ENCODE results near the gene PITPNM3.
"Not testable (repeated sequence)": the region's sequence is repeated elsewhere in the genome, so short reads cannot be mapped to it uniquely, and the experiment has no call there.

Gene PITPNM3

DNA sequence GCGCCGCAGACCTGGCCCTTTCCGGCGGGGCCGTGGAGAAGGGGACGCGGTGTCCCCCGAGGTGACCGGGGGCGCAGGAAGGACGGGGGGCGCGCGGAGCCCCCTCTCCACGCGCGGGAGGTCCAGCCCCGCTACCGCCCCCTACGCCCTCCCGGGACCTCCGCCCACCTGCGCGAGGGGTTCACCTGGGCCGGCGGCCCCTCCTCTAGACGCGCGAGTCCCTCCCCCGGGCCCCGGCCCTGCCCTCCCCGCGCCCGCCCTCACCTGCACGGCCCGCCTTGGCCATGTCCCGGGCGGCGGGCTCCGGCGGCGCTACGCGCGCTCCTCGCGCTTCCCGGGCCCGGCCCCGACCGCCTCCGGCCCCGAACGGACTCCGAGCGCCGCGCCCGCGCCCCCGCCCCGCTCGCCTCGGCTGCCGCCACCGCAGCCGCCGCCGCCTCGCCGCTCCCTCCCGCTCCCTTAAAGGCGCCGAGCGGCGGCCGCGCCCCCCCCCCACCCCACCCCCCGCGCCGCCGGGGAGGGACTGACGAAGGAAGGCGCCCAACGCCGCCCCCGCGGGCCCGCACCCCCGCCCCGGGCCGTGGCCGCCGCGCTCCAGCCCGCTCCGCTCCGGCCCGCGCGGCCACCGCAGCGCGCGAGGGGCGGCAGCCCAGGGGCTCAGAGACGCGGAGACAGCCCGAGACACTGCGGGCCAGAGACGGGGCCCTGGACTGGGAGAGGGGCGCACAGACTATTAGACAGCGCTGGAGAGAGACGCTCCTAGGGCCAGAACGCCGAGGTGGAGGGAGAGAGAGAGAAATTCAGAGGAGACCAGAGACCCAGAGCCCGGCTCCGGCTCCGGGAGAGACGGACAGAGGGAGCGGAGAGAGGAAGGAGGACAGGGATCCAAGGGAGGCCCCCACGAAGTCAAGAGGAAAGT is at the start of gene PITPNM3:
Gene PITPNM3, minus strand, starts transcription at position 435 of the 919 bp plus-strand sequence. Its CDS starts 149 bp downstream, at position 286.
- no peak for DNase-seq

DNA sequence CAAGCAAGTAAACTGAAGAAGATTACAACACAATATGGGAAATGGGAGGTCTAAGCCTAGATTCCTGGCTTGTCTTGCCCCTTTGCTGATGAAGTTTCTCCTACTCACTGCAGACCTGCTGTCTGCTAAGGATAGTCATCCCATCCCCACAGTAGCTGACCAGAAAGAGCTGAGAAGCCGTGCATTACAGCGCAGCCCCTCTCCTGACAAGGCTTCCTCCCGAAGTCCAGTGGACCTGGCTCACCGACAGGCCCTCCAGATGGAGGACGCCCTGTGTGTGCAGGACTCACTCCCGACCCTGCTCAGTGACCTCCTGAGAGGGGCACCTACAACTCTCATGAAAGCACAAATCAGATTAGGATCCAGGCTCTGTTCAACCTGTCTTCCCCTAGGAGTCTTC is 48.8 kb upstream of the PITPNM3 start:
- no peak for DNase-seq

- no peak for DNase-seq
Measured at GRCh38 chr17:6603744-6604325, 47.5 kb upstream of the PITPNM3 start.

- no peak for DNase-seq
Measured at GRCh38 chr17:6602141-6602540, 45.8 kb upstream of the PITPNM3 start.

DNA sequence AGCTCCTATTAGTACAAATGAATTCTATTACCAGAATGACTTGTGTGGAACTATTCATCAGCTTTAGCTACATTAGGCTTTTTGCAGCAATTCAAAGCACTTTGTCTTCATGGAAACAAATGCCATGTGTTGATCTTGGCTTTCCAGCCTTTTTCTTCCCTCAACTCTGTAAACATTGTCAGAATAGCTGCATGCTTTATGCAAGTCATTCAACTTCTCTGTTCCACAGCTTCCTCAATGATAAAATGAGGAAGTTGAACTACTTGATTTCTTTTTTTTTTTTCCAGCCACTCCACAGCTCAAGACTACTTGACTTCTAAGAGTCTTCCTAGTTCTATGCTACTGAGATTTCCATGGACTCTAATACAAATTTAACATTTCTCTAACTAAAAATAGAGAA is 43.0 kb upstream of the PITPNM3 start:
- DNase-seq = no peak

- no peak for DNase-seq
Measured at GRCh38 chr17:6597727-6598126, 41.4 kb upstream of the PITPNM3 start.

- no peak for DNase-seq
Measured at GRCh38 chr17:6596941-6597340, 40.6 kb upstream of the PITPNM3 start.

DNA sequence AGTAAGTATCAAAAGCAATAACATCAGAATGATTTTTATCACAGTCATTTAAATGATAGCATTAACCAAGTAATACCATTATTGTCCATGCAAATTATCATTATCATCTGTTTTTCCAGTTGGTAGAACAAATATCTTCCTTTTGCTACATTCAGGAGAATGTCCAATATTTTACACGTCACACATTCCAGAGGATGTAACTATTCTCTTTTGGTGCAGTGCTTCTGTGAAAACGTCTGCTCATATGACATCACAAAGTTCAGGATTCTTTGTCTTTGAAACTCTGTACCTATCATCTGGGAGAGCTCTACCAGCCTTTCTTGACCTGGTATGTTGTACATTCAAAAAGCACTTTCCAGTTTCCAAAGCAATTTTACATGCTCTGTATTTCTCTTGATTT is 40.2 kb upstream of the PITPNM3 start:
- no peak for DNase-seq

- no peak for DNase-seq
Measured at GRCh38 chr17:6596081-6596480, 39.7 kb upstream of the PITPNM3 start.

DNA sequence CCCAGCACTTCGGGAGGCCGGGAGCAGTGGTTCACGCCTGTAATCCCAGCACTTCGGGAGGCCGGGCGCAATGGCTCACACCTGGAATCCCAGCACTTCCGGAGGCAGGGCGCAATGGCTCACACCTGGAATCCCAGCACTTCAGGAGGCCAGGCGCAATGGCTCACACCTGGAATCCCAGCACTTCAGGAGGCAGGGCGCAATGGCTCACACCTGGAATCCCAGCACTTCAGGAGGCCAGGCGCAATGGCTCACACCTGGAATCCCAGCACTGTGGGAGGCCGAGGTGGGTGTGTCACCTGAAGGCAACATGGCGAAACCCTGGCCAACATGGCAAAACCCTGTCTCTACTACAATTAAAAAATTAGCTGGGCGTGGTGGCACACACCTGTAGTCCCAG is 37.0 kb upstream of the PITPNM3 start:
- DNase-seq = not testable (repeated sequence)

DNA sequence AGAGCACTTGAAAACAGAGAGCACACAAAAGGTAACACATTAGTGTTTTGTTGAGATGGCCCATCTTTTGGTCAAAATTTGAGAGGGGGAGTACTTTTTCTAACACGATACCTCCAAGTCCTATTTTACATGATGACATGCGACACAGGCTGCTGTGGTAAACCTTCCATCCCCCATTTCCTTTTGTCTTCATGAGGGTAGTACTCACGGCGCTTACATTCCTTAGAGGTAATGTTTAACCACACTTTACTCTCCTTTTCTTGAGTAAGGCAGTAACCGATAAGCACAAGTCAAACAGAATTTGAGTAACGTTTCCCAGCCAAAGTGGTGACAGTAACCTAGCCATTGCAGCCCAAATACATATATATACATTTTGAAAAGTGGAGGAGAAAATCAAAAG is 35.8 kb upstream of the PITPNM3 start:
- DNase-seq = no peak

- no peak for DNase-seq
Measured at GRCh38 chr17:6591599-6592158, 35.3 kb upstream of the PITPNM3 start.

DNA sequence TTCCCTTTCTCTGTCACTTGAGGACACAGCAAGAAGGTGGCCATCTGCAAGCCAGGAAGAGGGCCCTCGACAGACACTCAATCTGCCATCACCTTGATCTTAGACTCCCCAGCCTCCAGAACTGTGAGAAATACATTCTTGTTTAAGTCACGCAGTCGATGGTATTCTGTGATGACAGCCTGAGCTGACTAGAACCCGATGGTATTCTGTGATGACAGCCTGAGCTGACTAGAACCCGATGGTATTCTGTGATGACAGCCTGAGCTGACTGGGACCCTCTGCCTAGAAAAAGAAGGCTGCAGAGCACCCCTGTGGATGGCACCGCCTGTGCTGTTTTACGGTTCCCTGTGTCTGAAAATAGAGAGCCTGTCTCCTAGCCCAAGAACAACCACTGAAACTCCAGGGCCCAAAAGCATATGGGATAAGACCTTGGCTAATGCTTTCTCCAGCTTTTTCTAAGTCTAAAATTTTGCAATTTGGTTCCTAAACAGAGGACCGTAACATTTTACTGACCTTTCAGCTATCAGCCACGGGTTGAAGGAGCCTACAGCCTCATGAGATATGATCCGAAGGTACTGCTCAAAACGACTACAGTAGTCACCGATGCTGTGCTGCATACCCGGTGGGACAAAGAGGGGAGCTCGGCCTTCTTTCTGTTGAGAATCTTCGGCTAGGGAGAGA is 33.1 kb upstream of the PITPNM3 start:
- no peak for DNase-seq

DNA sequence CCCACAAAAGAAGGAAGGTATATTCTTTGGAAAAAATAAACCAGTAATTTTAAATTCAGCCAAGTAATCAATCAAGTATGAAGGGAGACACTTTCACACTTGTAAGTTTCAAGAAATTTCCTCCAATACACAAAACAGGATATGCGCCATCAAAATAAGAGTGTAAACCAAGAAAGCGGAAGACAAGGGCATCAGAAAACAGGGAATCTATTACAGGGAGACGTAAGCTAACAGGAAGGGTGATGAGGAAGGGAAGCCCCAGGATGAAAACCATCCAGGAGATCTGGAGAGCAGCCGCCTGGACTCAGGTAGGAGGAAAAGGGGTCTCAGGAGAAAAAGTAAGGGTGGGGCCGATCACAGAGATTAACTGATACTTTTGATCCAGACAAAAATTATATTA is 31.8 kb upstream of the PITPNM3 start:
- no peak for DNase-seq

GRCh38 chr17:6587310-6587709 is 31.0 kb upstream of the PITPNM3 start:
- no peak for DNase-seq

DNA sequence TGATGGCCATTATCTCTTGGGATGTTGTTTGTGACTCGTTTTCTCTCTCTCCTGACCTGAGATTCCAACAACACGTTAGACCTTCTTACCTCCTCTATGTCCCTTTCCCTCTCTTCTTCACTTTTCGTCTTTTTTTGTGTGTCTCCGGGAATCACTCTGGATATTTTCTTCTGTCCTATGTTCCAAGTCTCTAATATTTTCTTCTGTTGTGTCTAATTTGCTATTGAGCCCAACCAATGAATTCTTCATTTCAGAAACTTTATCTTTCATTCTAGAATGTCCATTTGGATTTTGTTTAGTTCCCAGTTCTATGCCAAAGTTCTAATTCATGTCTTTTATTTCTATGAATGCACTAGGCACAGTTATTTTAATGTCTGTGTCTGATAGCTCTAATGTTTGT is 27.1 kb upstream of the PITPNM3 start:
- no peak for DNase-seq

GRCh38 chr17:6580625-6581024 is 24.3 kb upstream of the PITPNM3 start:
- no peak for DNase-seq

- DNase-seq = no peak
Measured at GRCh38 chr17:6578491-6578890, 22.1 kb upstream of the PITPNM3 start.

- DNase-seq = no peak
Measured at GRCh38 chr17:6577686-6578263, 21.4 kb upstream of the PITPNM3 start.

DNA sequence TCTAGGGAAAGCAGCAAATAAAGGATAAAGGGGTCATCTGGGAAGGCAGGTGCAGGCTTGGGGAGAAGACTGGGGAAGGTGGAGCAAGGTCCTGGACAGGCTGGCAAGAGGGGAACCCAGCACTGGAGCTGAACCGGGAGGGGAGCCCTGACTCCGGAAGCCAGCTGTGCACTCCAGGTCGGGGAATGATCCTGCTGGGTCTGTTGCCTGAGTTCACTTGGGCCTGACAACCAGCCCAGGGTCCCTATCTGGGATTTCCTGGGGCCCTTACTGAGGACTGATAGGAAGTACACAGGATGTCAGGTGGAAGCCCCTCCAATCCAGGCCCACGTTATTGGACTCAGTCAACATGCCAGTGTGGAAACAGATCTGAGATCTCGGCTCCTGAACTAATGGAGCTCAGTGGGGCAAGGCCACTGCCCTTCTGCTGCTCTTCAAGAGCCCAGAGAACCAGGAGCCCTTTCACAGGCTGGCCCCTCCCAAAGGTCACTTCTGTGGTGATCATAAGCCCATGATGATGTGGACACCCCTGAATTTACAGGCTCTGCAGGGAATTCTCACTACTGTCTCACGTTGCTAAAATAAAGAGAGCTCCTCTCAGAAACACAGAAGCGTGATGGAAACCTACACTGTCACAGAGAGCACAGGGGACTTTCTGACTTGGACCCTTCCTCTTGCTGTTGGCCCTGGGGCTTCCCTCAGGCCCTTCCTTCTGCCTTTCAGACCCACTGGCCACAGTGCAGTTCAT is 19.9 kb upstream of the PITPNM3 start:
- no peak for DNase-seq

- no peak for DNase-seq
Measured at GRCh38 chr17:6575596-6575988, 19.2 kb upstream of the PITPNM3 start.

All from CD4-positive, alpha-beta T cell treated with Interleukin-21 for 1 hour (primary cell).